ENCODE data around the gene ZBTB16. TPM values are rescaled to one million over a fixed set of nuclear protein-coding genes. Genes with fewer than 3 reads are reported as not detected.

The ZBTB16 gene
- total RNA-seq, 2 donors from 2014 or later, result 2.0 to 13.7 TPM

- H3K9ac ChIP-seq (ENCODE audit: low read depth in 2 of 2, low read length in 2 of 2), result peak overlapping the region in 1 of 2 donors; percentile 2
- H3K9me3 ChIP-seq, result no peaks in the 10 kb centered on the region
- H3K36me3 ChIP-seq, result no peaks in the 10 kb centered on the region
- DNase-seq, result no peak
- intact Hi-C loops (cut with DNase I), result no loop called here
- H3K27ac ChIP-seq, result no peak overlapping the region
- no peak overlapping the region for H3K4me3 ChIP-seq
- no peak for TF ChIP-seq CTCF (IDR thresholded peaks at IDR 0.05)
- H3K4me1 ChIP-seq, result no peaks in the 10 kb centered on the region
- no peaks in the 10 kb centered on the region for H3K27me3 ChIP-seq
Observed at GRCh38 chr11:114289779-114290178, 230.3 kb downstream of the ZBTB16 start.

- H3K4me3 ChIP-seq, result no peak overlapping the region
- H3K27ac ChIP-seq, result no peak overlapping the region
- H3K27me3 ChIP-seq, result no peaks in the 10 kb centered on the region
- no peak for DNase-seq
- H3K36me3 ChIP-seq, result no peaks in the 10 kb centered on the region
- intact Hi-C loops (cut with DNase I), result no loop called here
- no peaks in the 10 kb centered on the region for H3K9me3 ChIP-seq
- H3K9ac ChIP-seq (ENCODE audit: low read depth in 2 of 2, low read length in 2 of 2), result no peak overlapping the region
- H3K4me1 ChIP-seq, result no peaks in the 10 kb centered on the region
- TF ChIP-seq CTCF (IDR thresholded peaks at IDR 0.05), result no peak
Observed at GRCh38 chr11:114290503-114291235, 231.2 kb downstream of the ZBTB16 start.

GRCh38 chr11:114291381-114291780 lies 231.9 kb downstream of the ZBTB16 start:
- no peak for DNase-seq
- Histone ChIP-seq H3K27ac (peak overlapping the region; percentile 2), H3K36me3 (no peaks in the 10 kb centered on the region), H3K27me3 (no peaks in the 10 kb centered on the region), H3K4me3 (no peak overlapping the region), H3K4me1 (no peaks in the 10 kb centered on the region), H3K9ac (ENCODE audit: low read depth in 2 of 2, low read length in 2 of 2) (no peak overlapping the region), H3K9me3 (no peaks in the 10 kb centered on the region)
- no peak for TF ChIP-seq CTCF (IDR thresholded peaks at IDR 0.05)
- intact Hi-C loops (cut with DNase I), result no loop called here

GRCh38 chr11:114291842-114292680 lies 232.6 kb downstream of the ZBTB16 start:
- intact Hi-C loops (cut with DNase I), result no loop called here
- no peak for TF ChIP-seq CTCF (IDR thresholded peaks at IDR 0.05)
- H3K36me3 ChIP-seq, result no peaks in the 10 kb centered on the region
- no peaks in the 10 kb centered on the region for H3K27me3 ChIP-seq
- H3K27ac ChIP-seq, result peak overlapping the region; percentile 2
- H3K9me3 ChIP-seq, result no peaks in the 10 kb centered on the region
- H3K4me1 ChIP-seq, result no peaks in the 10 kb centered on the region
- peak overlapping the region in 1 of 2 donors; percentile 20 for H3K9ac ChIP-seq (ENCODE audit: low read depth in 2 of 2, low read length in 2 of 2)
- DNase-seq, result no peak
- H3K4me3 ChIP-seq, result no peak overlapping the region

- DNase-seq, result no peak
- Histone ChIP-seq H3K4me1 (no peaks in the 10 kb centered on the region), H3K27me3 (no peaks in the 10 kb centered on the region), H3K36me3 (no peaks in the 10 kb centered on the region), H3K27ac (peak overlapping the region; percentile 87), H3K9me3 (no peaks in the 10 kb centered on the region), H3K9ac (ENCODE audit: low read depth in 2 of 2, low read length in 2 of 2) (no peak overlapping the region), H3K4me3 (no peak overlapping the region)
- intact Hi-C loops (cut with DNase I), result no loop called here
- TF ChIP-seq CTCF (IDR thresholded peaks at IDR 0.05), result no peak
Observed at GRCh38 chr11:114293201-114293711, 233.7 kb downstream of the ZBTB16 start.
